ENCODE measurements around the gene NOLC1. TPM values are rescaled to one million over a fixed set of nuclear protein-coding genes. Genes with fewer than 3 reads are reported as not detected.

Gene NOLC1
- total RNA-seq, 2 experiments from 2014 or later = 210 to 215 TPM

- ATAC-seq = no peak
- Mint-ChIP-seq H3K36me3 (ENCODE audit: low read depth) (peaks cover 3% of the 10 kb centered on the region), H3K4me1 (ENCODE audit: low read depth) (peaks cover 6% of the 10 kb centered on the region), H3K27ac (no peak overlapping the region), H3K4me3 (no peak overlapping the region), H3K27me3 (no peaks in the 10 kb centered on the region), H3K9me3 (peaks cover 10% of the 10 kb centered on the region)
- CTCF ChIA-PET = interaction anchor here (1.4 kb wide), 1 partner anchor 35 kb away, joined by 3 read pairs; no protein-coding TSS in a partner anchor
- no peak for TF ChIP-seq CTCF (IDR thresholded peaks at IDR 0.05)
- POLR2A ChIA-PET = no interaction called here
- no peak for DNase-seq
- intact Hi-C loops (cut with micrococcal nuclease) = no loop called here
Observed at GRCh38 chr10:102195296-102195870, 43.2 kb downstream of the NOLC1 start.

- peak; percentile 84 for ATAC-seq
- POLR2A ChIA-PET = no interaction called here
- Mint-ChIP-seq H3K27me3 (no peaks in the 10 kb centered on the region), H3K36me3 (ENCODE audit: low read depth) (no peaks in the 10 kb centered on the region), H3K4me1 (ENCODE audit: low read depth) (peaks cover 6% of the 10 kb centered on the region), H3K9me3 (peaks cover 4% of the 10 kb centered on the region), H3K27ac (no peak overlapping the region), H3K4me3 (no peak overlapping the region)
- intact Hi-C loops (cut with micrococcal nuclease) = no loop called here
- CTCF ChIA-PET = interaction anchor here (1.4 kb wide), 1 partner anchor 33 kb away, joined by 3 read pairs; no protein-coding TSS in a partner anchor
- peak; percentile 48 for DNase-seq
- TF ChIP-seq CTCF (IDR thresholded peaks at IDR 0.05) = no peak
Observed at GRCh38 chr10:102196893-102197292, 44.7 kb downstream of the NOLC1 start.

- POLR2A ChIA-PET = no interaction called here
- peaks cover 10% of the 10 kb centered on the region for H3K4me1 Mint-ChIP-seq (ENCODE audit: low read depth)
- H3K4me3 Mint-ChIP-seq = no peak overlapping the region
- intact Hi-C loops (cut with micrococcal nuclease) = no loop called here
- no peak overlapping the region for H3K27ac Mint-ChIP-seq
- peaks cover 3% of the 10 kb centered on the region for H3K27me3 Mint-ChIP-seq
- H3K36me3 Mint-ChIP-seq (ENCODE audit: low read depth) = no peaks in the 10 kb centered on the region
- H3K9me3 Mint-ChIP-seq = no peaks in the 10 kb centered on the region
- CTCF ChIA-PET = interaction anchor here (1.8 kb wide), 1 partner anchor 32 kb away, joined by 6 read pairs; no protein-coding TSS in a partner anchor
- DNase-seq (no peak), ATAC-seq (no peak)
- TF ChIP-seq CTCF (IDR thresholded peaks at IDR 0.05) = no peak
Observed at GRCh38 chr10:102198027-102198426, 45.8 kb downstream of the NOLC1 start.

DNA sequence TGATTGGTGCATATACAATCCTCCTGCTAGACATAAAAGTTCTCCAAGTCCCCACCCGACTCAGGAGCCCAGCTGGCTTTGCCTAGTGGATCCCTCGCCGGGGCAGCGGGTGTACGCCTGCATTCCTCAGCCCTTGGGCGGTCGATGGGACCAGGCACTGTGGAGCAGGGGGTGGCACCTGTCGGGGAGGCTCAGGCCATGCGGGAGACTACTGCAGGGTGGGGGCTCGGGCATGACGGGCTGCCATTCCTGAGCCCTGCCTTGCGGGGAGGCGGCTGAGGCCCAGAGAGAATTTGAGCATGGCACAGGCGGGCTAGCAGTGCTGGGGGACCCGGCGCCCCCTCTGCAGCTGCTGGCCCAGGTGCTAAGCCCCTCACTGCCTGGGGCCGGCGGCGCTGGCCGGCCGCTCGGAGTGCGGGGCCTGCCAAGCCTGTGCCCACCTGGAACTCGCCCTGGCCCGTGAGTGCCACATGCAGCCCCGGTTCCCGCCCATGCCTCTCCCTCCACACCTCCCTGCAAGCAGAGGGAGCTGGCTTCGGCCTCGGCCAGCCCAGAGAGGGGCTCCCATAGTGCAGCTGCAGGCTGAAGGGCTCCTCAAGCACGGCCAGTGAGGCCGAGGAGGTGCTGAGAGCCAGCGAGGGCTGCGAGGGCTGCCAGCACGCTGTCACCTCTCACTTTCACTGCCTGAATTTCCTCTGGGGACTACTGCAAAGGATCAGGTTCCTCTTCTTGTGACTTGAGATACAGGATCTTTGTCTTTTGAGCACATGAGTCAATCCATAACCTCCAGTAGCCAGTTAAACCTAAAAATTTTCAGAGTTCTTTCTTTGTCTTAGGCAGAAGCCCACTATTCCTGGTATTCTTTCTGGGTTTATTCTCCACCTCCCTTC lies 48.8 kb downstream of the NOLC1 start:
- DNase-seq (no peak), ATAC-seq (no peak)
- Mint-ChIP-seq H3K9me3 (peaks cover 9% of the 10 kb centered on the region), H3K4me1 (ENCODE audit: low read depth) (peaks cover 10% of the 10 kb centered on the region), H3K36me3 (ENCODE audit: low read depth) (no peaks in the 10 kb centered on the region), H3K4me3 (no peak overlapping the region), H3K27ac (no peak overlapping the region), H3K27me3 (peaks cover 3% of the 10 kb centered on the region)
- intact Hi-C loops (cut with micrococcal nuclease) = no loop called here
- no peak for TF ChIP-seq CTCF (IDR thresholded peaks at IDR 0.05)
- CTCF ChIA-PET = interaction anchor here (0.9 to 2.7 kb wide), 3 partner anchors 8 to 151 kb away, joined by 3 to 9 read pairs (median 7); no protein-coding TSS in a partner anchor
- POLR2A ChIA-PET = no interaction called here

DNA sequence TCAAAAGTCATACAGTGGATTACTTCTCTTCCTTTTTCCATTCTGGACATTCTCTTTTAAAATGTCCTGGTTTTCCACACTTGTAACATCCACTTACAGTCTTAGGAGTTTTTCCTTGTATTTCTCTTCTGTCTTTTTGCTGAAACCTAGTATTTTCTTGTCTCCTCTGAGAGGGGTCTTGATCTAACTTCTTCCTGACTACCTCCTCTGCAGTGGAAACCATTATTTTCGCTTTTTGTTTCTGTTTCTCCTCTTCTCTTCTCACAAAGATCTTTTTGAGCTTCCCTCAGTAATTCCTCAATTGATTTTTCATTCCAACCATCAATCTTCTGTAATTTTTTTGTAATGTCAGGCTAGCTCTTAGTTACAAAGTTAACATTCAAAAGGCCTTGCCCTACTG lies 50.2 kb downstream of the NOLC1 start:
- POLR2A ChIA-PET = no interaction called here
- H3K9me3 Mint-ChIP-seq = peaks cover 9% of the 10 kb centered on the region
- no peak for TF ChIP-seq CTCF (IDR thresholded peaks at IDR 0.05)
- CTCF ChIA-PET = interaction anchor here (0.6 kb wide), 1 partner anchor 303 kb away, joined by 4 read pairs; no protein-coding TSS in a partner anchor
- no peak for ATAC-seq
- intact Hi-C loops (cut with micrococcal nuclease) = no loop called here
- peaks cover 3% of the 10 kb centered on the region for H3K27me3 Mint-ChIP-seq
- no peaks in the 10 kb centered on the region for H3K36me3 Mint-ChIP-seq (ENCODE audit: low read depth)
- H3K27ac Mint-ChIP-seq = peak overlapping the region; percentile 2
- H3K4me1 Mint-ChIP-seq (ENCODE audit: low read depth) = peaks cover 5% of the 10 kb centered on the region
- no peak for DNase-seq
- H3K4me3 Mint-ChIP-seq = no peak overlapping the region
